CD14-positive monocyte (primary cell): ENCODE results near the gene EN2. TPM values are rescaled to one million over a fixed set of nuclear protein-coding genes. Genes with fewer than 3 reads are reported as not detected.
A peak's percentile ranks its signal among the peaks of the same experiment; 100 is the strongest.

ENCODE experiments used
- DNase-seq, 3 donors: peaks; one replicate each; pipeline ENCODE4 v3.0.0-alpha.2; 2011 to 2022
- H2AFZ ChIP-seq: 2 replicates; pipeline ENCODE4 v1.6.0; 2012; ENCODE audit warnings: mild to moderate bottlenecking, low read depth, low read length, inconsistent platforms; ENCODE audit not compliant: insufficient read depth, poor library complexity, severe bottlenecking
- H3K27ac ChIP-seq, 2 donors: 1 replicate in 1 of 2; 2 replicates in 1 of 2; pipeline ENCODE4 v1.5.1; 2012 to 2013; ENCODE audit warnings: low read length in 2 of 2, control low read depth in 1 of 2, inconsistent platforms in 1 of 2, low read depth in 1 of 2, mild to moderate bottlenecking in 1 of 2
- H3K27me3 ChIP-seq, 2 donors: one replicate each; pipeline versions ENCODE4 v1.6.0 to v1.6.1; 2011 to 2013; ENCODE audit warnings: low read length in 2 of 2; ENCODE audit not compliant: control insufficient read depth in 2 of 2, insufficient read depth in 2 of 2
- H3K36me3 ChIP-seq, 2 donors: replicated peaks in 1 of 2; 1 replicate in 1 of 2; 2 replicates in 1 of 2; pipeline versions ENCODE4 v1.5.1 to v1.6.1; 2012 to 2013; ENCODE audit warnings: low read length in 2 of 2, control low read depth in 1 of 2, inconsistent platforms in 1 of 2, mild to moderate bottlenecking in 1 of 2; ENCODE audit not compliant: insufficient read depth in 2 of 2, control insufficient read depth in 1 of 2
- H3K4me1 ChIP-seq, 2 donors: 1 replicate in 1 of 2; 2 replicates in 1 of 2; pipeline versions ENCODE4 v1.5.1 to v1.6.1; 2012 to 2013; ENCODE audit warnings: low read length in 2 of 2, control low read depth in 1 of 2, inconsistent platforms in 1 of 2, mild to moderate bottlenecking in 1 of 2, moderate library complexity in 1 of 2; ENCODE audit not compliant: insufficient read depth in 2 of 2, control insufficient read depth in 1 of 2
- H3K4me2 ChIP-seq: replicated peaks from 2 replicates; pipeline ENCODE3; 2012; ENCODE audit warnings: low read length, moderate library complexity, mild to moderate bottlenecking; ENCODE audit not compliant: poor library complexity, severe bottlenecking; ENCODE audit errors: extremely low read depth
- H3K4me3 ChIP-seq, 3 experiments: fragments of 200-600 bp in 1 of 3; sonication (generic) in 1 of 3; replicated peaks in 1 of 3; 1 replicate in 2 of 3; 2 replicates in 1 of 3; pipeline ENCODE4 v1.5.1; 2011 to 2013; ENCODE audit warnings: low read length in 3 of 3, mild to moderate bottlenecking in 3 of 3, control low read depth in 2 of 3, low read depth in 2 of 3, inconsistent platforms in 1 of 3, moderate library complexity in 1 of 3
- H3K79me2 ChIP-seq: 2 replicates; pipeline ENCODE4 v1.6.0; 2012; ENCODE audit warnings: mild to moderate bottlenecking, control low read depth, inconsistent platforms, low read length, moderate library complexity; ENCODE audit not compliant: insufficient read depth
- H3K9ac ChIP-seq: 2 replicates; pipeline ENCODE4 v1.6.0; 2017; ENCODE audit warnings: low read length, mild to moderate bottlenecking; ENCODE audit not compliant: insufficient read depth, poor library complexity, severe bottlenecking
- H3K9me3 ChIP-seq, 2 donors: replicated peaks in 1 of 2; 1 replicate in 1 of 2; 2 replicates in 1 of 2; pipeline versions ENCODE4 v1.5.1 to v1.6.1; 2012 to 2013; ENCODE audit warnings: low read length in 2 of 2, control low read depth in 1 of 2; ENCODE audit not compliant: control insufficient read depth in 1 of 2, insufficient read depth in 1 of 2
- H4K20me1 ChIP-seq: 2 replicates; pipeline ENCODE4 v1.6.0; 2012; ENCODE audit warnings: mild to moderate bottlenecking, low read length, control low read depth, moderate library complexity; ENCODE audit not compliant: insufficient read depth
- H3K27ac Mint-ChIP-seq, 7 donors: one replicate each; pipeline ENCODE4 v1.8.0; 2020; ENCODE audit warnings: mild to moderate bottlenecking in 7 of 7, mixed read lengths in 7 of 7, moderate library complexity in 6 of 7, inconsistent platforms in 2 of 7
- H3K27me3 Mint-ChIP-seq, 3 donors: one replicate each; pipeline ENCODE4 v1.8.0; 2021 to 2022; ENCODE audit warnings: low read depth in 3 of 3, mild to moderate bottlenecking in 3 of 3, mixed read lengths in 3 of 3, moderate library complexity in 3 of 3, inconsistent platforms in 1 of 3
- H3K36me3 Mint-ChIP-seq, 2 donors: one replicate each; pipeline ENCODE4 v1.8.0; 2020; ENCODE audit warnings: mixed read lengths in 2 of 2, inconsistent platforms in 1 of 2, mild to moderate bottlenecking in 1 of 2
- H3K4me1 Mint-ChIP-seq: one replicate; pipeline ENCODE4 v1.8.0; 2020; ENCODE audit warnings: mild to moderate bottlenecking, mixed read lengths
- H3K4me3 Mint-ChIP-seq, 2 donors: one replicate each; pipeline ENCODE4 v1.8.0; 2020; ENCODE audit warnings: mild to moderate bottlenecking in 2 of 2, mixed read lengths in 2 of 2, moderate library complexity in 1 of 2
- H3K9me3 Mint-ChIP-seq, 7 donors: one replicate each; pipeline ENCODE4 v1.8.0; 2020 to 2022; ENCODE audit warnings: mixed read lengths in 7 of 7, mild to moderate bottlenecking in 6 of 7, moderate library complexity in 6 of 7, inconsistent platforms in 2 of 7
- CTCF ChIP-seq: fragments of 200-600 bp; IDR thresholded peaks from one replicate; pipeline ENCODE4 v1.8.0; 2022; ENCODE audit warnings: antibody characterized with exemption, mild to moderate bottlenecking
- WGBS: methylation state at CpG from one replicate; pipeline ENCODE4 v1.1.5; 2013; ENCODE audit warnings: missing lambda C conversion rate; ENCODE audit not compliant: insufficient coverage; 5-methylcytosine and 5-hydroxymethylcytosine counted together
- intact Hi-C, 2 donors: fragments of 100-400 bp; cut with micrococcal nuclease; formaldehyde crosslinking; loops; one replicate each; pipeline versions ENCODE4 v1.15.0 to v1.15.1; 2023
- polyA plus RNA-seq, 3 donors: library from polyadenylated mRNA; depleted of rRNA in 1 of 3; unstranded in 2 of 3; stranded (reverse) in 1 of 3; fragments of 300-500 nt in 2 of 3; fragments of >200 nt in 1 of 3; fragmentation: Illumina TruSeq in 2 of 3; gene quantifications; 1 replicate in 2 of 3; 2 replicates in 1 of 3; pipeline ENCODE4 v1.2.3, GENCODE V29; 2012 to 2021

The EN2 gene
- polyA plus RNA-seq, 3 donors, result not detected

- no peak for DNase-seq
- Mint-ChIP-seq H3K27me3 (peaks cover 37 to 84% (median 46%) of the 10 kb centered on the region in 3 donors), H3K9me3 (peaks cover 9 to 14% (median 12%) of the 10 kb centered on the region in 7 donors), H3K36me3 (peaks cover 4 to 7% of the 10 kb centered on the region in 2 donors), H3K4me1 (peaks cover 2% of the 10 kb centered on the region), H3K27ac (no peak overlapping the region), H3K4me3 (peak overlapping the region in 1 of 2 donors; percentile 60)
- intact Hi-C loops, result no loop called here
- 89% methylated on average over 15 of the region's 23 CpGs for WGBS
- Histone ChIP-seq H3K9me3 (peaks cover 8 to 11% of the 10 kb centered on the region in 2 donors), H3K9ac (no peak overlapping the region), H3K27me3 (peaks cover 3 to 51% of the 10 kb centered on the region in 2 donors), H3K4me3 (no peak overlapping the region), H3K79me2 (no peaks in the 10 kb centered on the region), H3K4me1 (no peaks in the 10 kb centered on the region), H3K4me2 (no peak overlapping the region), H3K27ac (no peak overlapping the region), H3K36me3 (no peaks in the 10 kb centered on the region), H4K20me1 (no peaks in the 10 kb centered on the region), H2AFZ (no peak overlapping the region)
- TF ChIP-seq CTCF, result no peak
These were observed 26.8 kb downstream of the EN2 start for GRCh38 chr7:155484483-155485399.

GRCh38 chr7:155486783-155487508 lies 29.0 kb downstream of the EN2 start:
- Mint-ChIP-seq H3K36me3 (peaks cover 5 to 6% of the 10 kb centered on the region in 2 donors), H3K9me3 (peaks cover 15 to 21% (median 16%) of the 10 kb centered on the region in 7 donors), H3K27me3 (peaks cover 48 to 90% (median 62%) of the 10 kb centered on the region in 3 donors), H3K4me1 (peaks cover 23% of the 10 kb centered on the region), H3K4me3 (no peak overlapping the region), H3K27ac (peak overlapping the region in 1 of 7 donors; percentile 2)
- no peak for DNase-seq
- H3K4me1 ChIP-seq, result peaks cover 18 to 20% of the 10 kb centered on the region in 2 donors
- H2AFZ ChIP-seq, result no peak overlapping the region
- H3K27ac ChIP-seq, result no peak overlapping the region
- 94% methylated on average over 9 of the region's 18 CpGs for WGBS
- H4K20me1 ChIP-seq, result no peaks in the 10 kb centered on the region
- no peak overlapping the region for H3K9ac ChIP-seq
- TF ChIP-seq CTCF, result no peak
- peaks cover 0 to 67% of the 10 kb centered on the region in 2 donors for H3K27me3 ChIP-seq
- intact Hi-C loops, result no loop called here
- H3K4me3 ChIP-seq, result no peak overlapping the region
- H3K36me3 ChIP-seq, result no peaks in the 10 kb centered on the region
- H3K79me2 ChIP-seq, result no peaks in the 10 kb centered on the region
- H3K4me2 ChIP-seq, result no peak overlapping the region
- H3K9me3 ChIP-seq, result peaks cover 7 to 8% of the 10 kb centered on the region in 2 donors
